Ecto neural progenitor cell (in vitro differentiated cells): ENCODE measurements around the gene NPTXR.

Experiments used
- DNase-seq: peaks from one replicate; pipeline ENCODE4 v3.0.0-alpha.2; 2018; ENCODE audit warnings: low spot score

Gene NPTXR

GRCh38 chr22:38843657-38844314 lies at the start of gene NPTXR:
Gene NPTXR, minus strand, starts transcription at chr22:38844028.
- DNase-seq = peak; percentile 80

GRCh38 chr22:38891256-38891655 lies 47.4 kb upstream of the NPTXR start:
- no peak for DNase-seq

- no peak for DNase-seq
These were observed 46.5 kb upstream of the NPTXR start for GRCh38 chr22:38890377-38890776.

GRCh38 chr22:38886333-38886732 lies 42.5 kb upstream of the NPTXR start:
- no peak for DNase-seq

GRCh38 chr22:38882972-38883622 lies 39.3 kb upstream of the NPTXR start:
- no peak for DNase-seq

GRCh38 chr22:38881997-38882879 lies 38.4 kb upstream of the NPTXR start:
- DNase-seq = no peak

- no peak for DNase-seq
These were observed 37.6 kb upstream of the NPTXR start for GRCh38 chr22:38881464-38881871.

GRCh38 chr22:38879961-38880360 lies 36.1 kb upstream of the NPTXR start:
- no peak for DNase-seq

- no peak for DNase-seq
These were observed 35.4 kb upstream of the NPTXR start for GRCh38 chr22:38879108-38879729.

- DNase-seq = no peak
These were observed 34.2 kb upstream of the NPTXR start for GRCh38 chr22:38878001-38878400.

GRCh38 chr22:38874529-38875222 lies 30.8 kb upstream of the NPTXR start:
- no peak for DNase-seq

- peak; percentile 46 for DNase-seq
These were observed 29.9 kb upstream of the NPTXR start for GRCh38 chr22:38873469-38874411.

GRCh38 chr22:38872831-38873248 lies 29.0 kb upstream of the NPTXR start:
- DNase-seq = peak; percentile 78

GRCh38 chr22:38872172-38872830 lies 28.5 kb upstream of the NPTXR start, which contains the start of gene CBX6:
Gene CBX6, minus strand, starts transcription at chr22:38872216. Its CDS starts 26 bp downstream, at chr22:38872190.
- peak; percentile 97 for DNase-seq

GRCh38 chr22:38871360-38872171 lies 27.7 kb upstream of the NPTXR start:
- no peak for DNase-seq

- DNase-seq = peak; percentile 61
These were observed 27.0 kb upstream of the NPTXR start for GRCh38 chr22:38870791-38871359.

GRCh38 chr22:38870312-38870741 lies 26.5 kb upstream of the NPTXR start:
- peak; percentile 87 for DNase-seq

- DNase-seq = peak; percentile 39
These were observed 25.8 kb upstream of the NPTXR start for GRCh38 chr22:38869663-38870062.
